WTC11 (cell line): Measurements from ENCODE around the gene LAMP1. TPM values are rescaled to one million over a fixed set of nuclear protein-coding genes. Genes with fewer than 3 reads are reported as not detected.
A peak's percentile ranks its signal among the peaks of the same experiment; 100 is the strongest.

Source experiments
- ATAC-seq: fragments of 200-7000 bp; cut with Tn5 transposase; 2 replicates; pipeline ENCODE4 v1.10.0; 2021; ENCODE audit warnings: mild to moderate bottlenecking, moderate library complexity
- CTCF ChIA-PET: fragments of 300-600 bp; sonication (Branson Sonifier 250); formaldehyde crosslinking; loops from one replicate; lab custom pipeline; 2021; ENCODE audit warnings: antibody characterized with exemption; lab: Charles Lee
- POLR2A ChIA-PET: fragments of 350-600 bp; sonication (Branson Sonifier 250); formaldehyde crosslinking; loops from one replicate; lab custom pipeline; 2021; ENCODE audit warnings: antibody characterized with exemption; lab: Charles Lee
- DNase-seq: peaks from one replicate; pipeline ENCODE4 v3.0.0; 2021; ENCODE audit warnings: low spot score
- H3K27ac Mint-ChIP-seq: 2 replicates; pipeline ENCODE4 v1.8.0; 2021; ENCODE audit warnings: mixed read lengths
- H3K27me3 Mint-ChIP-seq: 2 replicates; pipeline ENCODE4 v1.8.0; 2021; ENCODE audit warnings: low read depth, mild to moderate bottlenecking, moderate library complexity, mixed read lengths
- H3K36me3 Mint-ChIP-seq: 2 replicates; pipeline ENCODE4 v1.8.0; 2021; ENCODE audit warnings: mixed read lengths
- H3K4me1 Mint-ChIP-seq: 2 replicates; pipeline ENCODE4 v1.8.0; 2022; ENCODE audit warnings: mixed read lengths
- H3K4me3 Mint-ChIP-seq: 2 replicates; pipeline ENCODE4 v1.8.0; 2021; ENCODE audit warnings: mild to moderate bottlenecking, moderate library complexity, mixed read lengths
- H3K9me3 Mint-ChIP-seq: 2 replicates; pipeline ENCODE4 v1.8.0; 2021; ENCODE audit warnings: mixed read lengths
- ATF1 ChIP-seq: sonication (generic); formaldehyde crosslinking; IDR thresholded peaks from 2 replicates; pipeline ENCODE4 v1.8.1; 2023; ENCODE audit warnings: mild to moderate bottlenecking, moderate library complexity, missing genetic modification reagents
- ATF3 ChIP-seq: sonication (generic); formaldehyde crosslinking; conservative IDR thresholded peaks from 2 replicates; pipeline ENCODE4 v1.8.1; 2022; ENCODE audit warnings: mild to moderate bottlenecking, missing genetic modification reagents
- ERG ChIP-seq: fragments of 250-450 bp; sonication (Bioruptor Pico); IDR thresholded peaks from 2 replicates; pipeline ENCODE4 v1.8.0; 2021; ENCODE audit warnings: mild to moderate bottlenecking
- FOXK1 ChIP-seq: sonication (generic); formaldehyde crosslinking; IDR thresholded peaks from 2 replicates; pipeline ENCODE4 v1.8.0; 2022; ENCODE audit warnings: mild to moderate bottlenecking, moderate library complexity, missing genetic modification reagents
- GABPB1 ChIP-seq: sonication (generic); formaldehyde crosslinking; IDR thresholded peaks from 2 replicates; pipeline ENCODE4 v1.8.1; 2023; ENCODE audit warnings: mild to moderate bottlenecking, missing genetic modification reagents
- GRHL2 ChIP-seq: fragments of 250-450 bp; sonication (Bioruptor Pico); IDR thresholded peaks from 2 replicates; pipeline ENCODE4 v1.8.0; 2022; ENCODE audit warnings: mild to moderate bottlenecking, moderate library complexity; ENCODE audit not compliant: insufficient replicate concordance, severe bottlenecking
- HMGA2 ChIP-seq: fragments of 250-450 bp; sonication (Bioruptor Pico); IDR thresholded peaks from 2 replicates; pipeline ENCODE4 v1.4.0; 2021; ENCODE audit warnings: mild to moderate bottlenecking, moderate library complexity
- JAZF1 ChIP-seq: fragments of 250-450 bp; sonication (Bioruptor Pico); IDR thresholded peaks from 2 replicates; pipeline ENCODE4 v1.9.0; 2021; ENCODE audit warnings: moderate library complexity, mild to moderate bottlenecking, inconsistent platforms
- KAT7 ChIP-seq: sonication (generic); formaldehyde crosslinking; IDR thresholded peaks from 2 replicates; pipeline ENCODE4 v1.8.1; 2023; ENCODE audit warnings: missing genetic modification reagents, mild to moderate bottlenecking, borderline replicate concordance
- MXD4 ChIP-seq: fragments of 250-450 bp; sonication (Bioruptor Pico); IDR thresholded peaks from 2 replicates; pipeline ENCODE4 v1.8.0; 2021; ENCODE audit warnings: mild to moderate bottlenecking, moderate library complexity, borderline replicate concordance
- MYBL2 ChIP-seq: sonication (generic); formaldehyde crosslinking; IDR thresholded peaks from 2 replicates; pipeline ENCODE4 v1.8.1; 2023; ENCODE audit warnings: mild to moderate bottlenecking, moderate library complexity, missing genetic modification reagents
- NR1H2 ChIP-seq: sonication (generic); formaldehyde crosslinking; IDR thresholded peaks from 2 replicates; pipeline ENCODE4 v1.9.0; 2021; ENCODE audit warnings: mild to moderate bottlenecking, moderate library complexity, missing genetic modification reagents
- RELA ChIP-seq: sonication (generic); formaldehyde crosslinking; IDR thresholded peaks from 2 replicates; pipeline ENCODE4 v1.8.1; 2022; ENCODE audit warnings: missing genetic modification reagents, mild to moderate bottlenecking, borderline replicate concordance
- RORB ChIP-seq: fragments of 250-450 bp; sonication (Bioruptor Pico); IDR thresholded peaks from 2 replicates; pipeline ENCODE4 v1.9.0; 2021; ENCODE audit warnings: mild to moderate bottlenecking
- SMAD3 ChIP-seq: sonication (generic); formaldehyde crosslinking; IDR thresholded peaks from 2 replicates; pipeline ENCODE4 v1.8.0; 2022; ENCODE audit warnings: missing genetic modification reagents, mild to moderate bottlenecking, borderline replicate concordance
- SOX15 ChIP-seq: fragments of 250-450 bp; sonication (Bioruptor Pico); IDR thresholded peaks from 2 replicates; pipeline ENCODE4 v1.9.0; 2021; ENCODE audit warnings: mild to moderate bottlenecking
- TP53 ChIP-seq: sonication (generic); formaldehyde crosslinking; IDR thresholded peaks from 2 replicates; pipeline ENCODE4 v1.8.1; 2023; ENCODE audit warnings: mild to moderate bottlenecking, missing genetic modification reagents
- USF1 ChIP-seq: sonication (generic); formaldehyde crosslinking; IDR thresholded peaks from 2 replicates; pipeline ENCODE4 v1.8.0; 2022; ENCODE audit warnings: mild to moderate bottlenecking, missing genetic modification reagents
- ZBTB21 ChIP-seq: sonication (generic); formaldehyde crosslinking; IDR thresholded peaks from 2 replicates; pipeline ENCODE4 v1.8.1; 2023; ENCODE audit warnings: mild to moderate bottlenecking, missing genetic modification reagents, borderline replicate concordance
- ZMAT4 ChIP-seq: fragments of 250-450 bp; sonication (Bioruptor Pico); IDR thresholded peaks from 2 replicates; pipeline ENCODE4 v1.9.0; 2021; ENCODE audit warnings: mild to moderate bottlenecking
- ZNF281 ChIP-seq: sonication (generic); formaldehyde crosslinking; IDR thresholded peaks from 2 replicates; pipeline ENCODE4 v1.8.0; 2023; ENCODE audit warnings: mild to moderate bottlenecking, missing genetic modification reagents
- ZNF425 ChIP-seq: fragments of 250-450 bp; sonication (Bioruptor Pico); conservative IDR thresholded peaks from 2 replicates; pipeline ENCODE4 v1.9.0; 2021; ENCODE audit warnings: mild to moderate bottlenecking
- total RNA-seq: library from RNA; stranded (reverse); gene quantifications from 3 replicates; pipeline ENCODE4 v1.2.3, GENCODE V29; 2021
- TF ChIP-seq, protein P1 (sequence below): sonication (generic); formaldehyde crosslinking; IDR thresholded peaks from 2 replicates; pipeline ENCODE4 v1.8.1; 2022; ENCODE audit warnings: mild to moderate bottlenecking, moderate library complexity, missing genetic modification reagents
- TF ChIP-seq, protein P2 (sequence below): sonication (generic); formaldehyde crosslinking; IDR thresholded peaks from 2 replicates; pipeline ENCODE4 v1.8.1; 2023; ENCODE audit warnings: mild to moderate bottlenecking, missing genetic modification reagents, moderate library complexity
- TF ChIP-seq, protein P3 (sequence below): fragments of 250-450 bp; sonication (Bioruptor Pico); IDR thresholded peaks from 2 replicates; pipeline ENCODE4 v1.9.0; 2021; ENCODE audit warnings: moderate library complexity, mild to moderate bottlenecking, inconsistent platforms, borderline replicate concordance

The LAMP1 gene
- total RNA-seq, 1 experiment from 2014 or later: 150 TPM

DNA sequence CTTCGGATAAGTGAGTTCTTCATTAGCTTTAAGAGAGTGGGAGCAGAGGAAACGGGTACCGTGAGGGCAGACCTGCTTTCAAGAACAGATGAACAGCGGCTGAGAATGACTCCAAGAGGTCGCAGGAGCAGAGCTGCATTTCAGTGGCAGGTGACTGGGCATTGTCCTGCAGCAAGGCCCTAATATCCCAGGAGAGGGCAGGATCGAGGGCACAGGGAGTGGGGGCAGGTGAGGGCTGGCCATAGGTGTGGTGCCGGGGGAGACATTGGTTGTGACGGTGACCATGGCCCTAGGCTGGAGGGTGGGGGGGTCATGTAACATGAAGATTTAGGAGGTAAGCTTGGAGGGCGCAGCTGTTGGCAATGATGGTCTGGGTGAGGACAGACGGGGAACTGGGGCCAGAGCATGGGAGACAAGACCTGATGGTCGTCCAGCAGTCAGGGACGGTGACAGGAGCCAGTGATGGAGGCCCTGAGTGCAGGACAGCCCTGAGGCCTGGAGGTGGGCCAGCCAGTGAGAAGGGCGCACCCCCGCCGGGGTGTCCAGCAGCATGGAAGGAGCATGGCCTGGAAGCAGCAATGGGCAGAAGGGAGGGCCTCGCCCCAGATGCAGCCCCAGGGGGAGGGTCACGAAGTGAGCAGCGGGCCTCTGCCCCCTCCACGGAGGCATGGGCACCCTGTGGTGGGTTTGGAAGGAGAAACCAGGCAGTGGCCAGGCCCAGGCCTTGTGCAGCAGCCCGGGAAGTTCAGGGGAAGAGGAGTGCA is 29.2 kb upstream of the LAMP1 start:
- Mint-ChIP-seq H3K27ac (peak overlapping the region; percentile 88), H3K4me3 (no peak overlapping the region), H3K9me3 (no peaks in the 10 kb centered on the region), H3K4me1 (no peaks in the 10 kb centered on the region), H3K36me3 (peaks cover 10% of the 10 kb centered on the region; the same call in 1 of the 2 replicates), H3K27me3 (no peaks in the 10 kb centered on the region)
- no peak for TF ChIP-seq SMAD3 (CRISPR knock-in tag)
- TF ChIP-seq NR1H2 (CRISPR knock-in tag): no peak
- no peak for TF ChIP-seq FOXK1 (CRISPR knock-in tag)
- TF ChIP-seq, protein P1, sequence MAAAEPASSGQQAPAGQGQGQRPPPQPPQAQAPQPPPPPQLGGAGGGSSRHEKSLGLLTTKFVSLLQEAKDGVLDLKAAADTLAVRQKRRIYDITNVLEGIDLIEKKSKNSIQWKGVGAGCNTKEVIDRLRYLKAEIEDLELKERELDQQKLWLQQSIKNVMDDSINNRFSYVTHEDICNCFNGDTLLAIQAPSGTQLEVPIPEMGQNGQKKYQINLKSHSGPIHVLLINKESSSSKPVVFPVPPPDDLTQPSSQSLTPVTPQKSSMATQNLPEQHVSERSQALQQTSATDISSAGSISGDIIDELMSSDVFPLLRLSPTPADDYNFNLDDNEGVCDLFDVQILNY (CRISPR knock-in tag): no peak
- no peak for TF ChIP-seq ZNF425 (CRISPR knock-in tag)
- no peak for TF ChIP-seq ZBTB21
- no peak for TF ChIP-seq RELA (CRISPR knock-in tag)
- TF ChIP-seq, protein P2, sequence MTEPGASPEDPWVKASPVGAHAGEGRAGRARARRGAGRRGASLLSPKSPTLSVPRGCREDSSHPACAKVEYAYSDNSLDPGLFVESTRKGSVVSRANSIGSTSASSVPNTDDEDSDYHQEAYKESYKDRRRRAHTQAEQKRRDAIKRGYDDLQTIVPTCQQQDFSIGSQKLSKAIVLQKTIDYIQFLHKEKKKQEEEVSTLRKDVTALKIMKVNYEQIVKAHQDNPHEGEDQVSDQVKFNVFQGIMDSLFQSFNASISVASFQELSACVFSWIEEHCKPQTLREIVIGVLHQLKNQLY (CRISPR knock-in tag): no peak
- no peak for TF ChIP-seq JAZF1
- no peak for TF ChIP-seq HMGA2
- TF ChIP-seq ZMAT4: no peak
- TF ChIP-seq RORB (CRISPR knock-in tag): no peak
- no peak for TF ChIP-seq GRHL2 (CRISPR knock-in tag)
- no peak for TF ChIP-seq MXD4 (CRISPR knock-in tag)
- no peak for TF ChIP-seq ATF3 (CRISPR knock-in tag)
- no peak for TF ChIP-seq GABPB1
- ChIA-PET POLR2A (interaction anchor here (0.7 kb wide), 1 partner anchor 36 kb away, joined by 3 read pairs; no protein-coding TSS in a partner anchor), CTCF (no interaction called here)
- ATAC-seq: peak; percentile 61
- no peak for DNase-seq

DNA sequence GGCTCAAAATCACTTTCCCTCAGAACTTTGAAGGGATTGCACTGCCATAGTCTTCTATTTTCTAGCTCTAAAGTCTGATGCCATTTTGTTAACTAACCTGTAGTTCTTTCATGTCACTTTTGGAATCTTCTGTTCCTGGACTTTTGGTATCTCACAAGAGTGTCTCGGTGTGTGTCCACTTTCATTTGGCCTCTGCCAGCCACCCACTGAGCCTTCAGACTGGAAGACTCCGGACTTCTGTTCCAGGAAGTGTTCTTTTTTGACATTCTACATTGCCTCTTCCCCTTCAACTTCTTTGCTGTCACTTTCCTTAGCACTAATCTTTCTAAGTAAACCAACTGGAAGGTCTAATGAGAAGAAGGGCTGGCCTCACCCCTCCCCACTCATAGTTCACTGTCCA is 25.0 kb upstream of the LAMP1 start:
- ChIA-PET POLR2A (no interaction called here), CTCF (interaction anchor here (0.6 kb wide), 1 partner anchor 377 kb away, joined by 6 read pairs; no protein-coding TSS in a partner anchor)
- Mint-ChIP-seq H3K4me3 (no peak overlapping the region), H3K27me3 (no peaks in the 10 kb centered on the region), H3K4me1 (peaks cover 2% of the 10 kb centered on the region; the same call in 1 of the 2 replicates), H3K9me3 (no peaks in the 10 kb centered on the region), H3K36me3 (no peaks in the 10 kb centered on the region), H3K27ac (peak overlapping the region; percentile 71)
- DNase-seq (no peak), ATAC-seq (no peak)
- no peak for TF ChIP-seq ZNF281
- TF ChIP-seq, protein P3, sequence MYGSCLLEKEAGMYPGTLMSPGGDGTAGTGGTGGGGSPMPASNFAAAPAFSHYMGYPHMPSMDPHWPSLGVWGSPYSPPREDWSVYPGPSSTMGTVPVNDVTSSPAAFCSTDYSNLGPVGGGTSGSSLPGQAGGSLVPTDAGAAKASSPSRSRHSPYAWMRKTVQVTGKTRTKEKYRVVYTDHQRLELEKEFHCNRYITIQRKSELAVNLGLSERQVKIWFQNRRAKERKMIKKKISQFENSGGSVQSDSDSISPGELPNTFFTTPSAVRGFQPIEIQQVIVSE (CRISPR knock-in tag): no peak
- TF ChIP-seq MYBL2: no peak
- no peak for TF ChIP-seq ERG (CRISPR knock-in tag)
- TF ChIP-seq SOX15: no peak
- TF ChIP-seq ATF1 (CRISPR knock-in tag): no peak
- no peak for TF ChIP-seq KAT7
- no peak for TF ChIP-seq TP53 (CRISPR knock-in tag)
- TF ChIP-seq USF1: no peak
